ENCODE measurements around the gene MOV10L1. TPM values are rescaled to one million over a fixed set of nuclear protein-coding genes. Genes with fewer than 3 reads are reported as not detected.

The MOV10L1 gene
- total and polyA plus RNA-seq, 2 donors (not counting 3 experiments of a cell fraction or from before 2014, with no cell fraction given), result 27.6 to 37.6 TPM

DNA sequence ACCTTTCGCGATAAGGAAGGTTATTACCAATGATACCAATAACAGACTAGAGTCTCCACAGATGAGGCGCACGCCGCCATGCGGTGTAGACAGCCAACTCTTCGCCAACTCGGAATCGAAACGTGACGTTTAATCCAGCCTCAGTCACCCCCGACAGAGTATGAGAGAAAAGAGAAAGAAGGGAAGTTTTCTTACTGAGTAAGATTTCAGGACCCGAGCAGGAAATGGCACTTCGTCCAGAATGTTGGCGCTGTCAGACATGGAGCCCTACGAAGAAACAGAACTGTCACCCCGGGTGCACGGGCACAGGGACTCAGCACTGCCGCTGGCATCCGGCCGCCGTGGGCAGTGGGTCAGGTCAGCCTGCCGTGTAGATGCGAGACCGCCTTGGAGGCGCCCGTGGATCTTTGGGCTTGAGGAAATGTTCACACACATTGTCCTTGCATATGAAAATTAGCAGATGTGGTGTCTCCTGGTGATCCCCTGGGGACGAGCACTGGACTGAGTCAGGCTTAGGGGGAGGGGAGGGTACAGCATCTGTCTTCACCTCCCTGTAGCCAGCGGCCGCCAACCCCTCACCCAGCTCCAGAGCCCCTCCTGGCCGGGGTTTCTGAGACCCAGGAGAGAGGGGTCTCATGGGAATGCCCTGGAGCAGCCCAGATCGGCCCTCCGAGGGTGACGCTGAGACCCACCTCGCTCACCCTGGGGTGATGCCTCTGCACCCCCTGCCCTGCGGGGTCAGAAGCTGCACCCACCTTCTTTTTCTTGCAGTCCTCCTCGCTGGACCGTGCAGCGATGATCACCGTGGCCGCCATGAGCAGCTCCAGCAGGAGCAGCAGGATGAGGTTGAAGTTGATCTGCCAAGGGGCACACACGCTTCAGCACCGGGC is 12.9 kb upstream of the MOV10L1 start:
- Histone ChIP-seq H3K9me3 (replicated peaks; ENCODE audit: control insufficient read depth, insufficient read depth, low read length) (no peaks in the 10 kb centered on the region), H4K20me1 (replicated peaks; ENCODE audit: control insufficient read depth, extremely low read depth, insufficient read depth, low read length) (no peaks in the 10 kb centered on the region), H3K9me1 (replicated peaks; ENCODE audit: control insufficient read depth, extremely low read depth, insufficient read depth, low read length) (no peaks in the 10 kb centered on the region), H3K9ac (replicated peaks; ENCODE audit: extremely low read depth, insufficient read depth, low read length) (no peak overlapping the region), H3K79me2 (ENCODE audit: control insufficient read depth, insufficient read depth, low read length) (no peaks in the 10 kb centered on the region), H2AFZ (ENCODE audit: low read depth, low read length) (no peak overlapping the region), H3K4me1 (ENCODE audit: control insufficient read depth, extremely low read depth, insufficient read depth, low read length) (no peaks in the 10 kb centered on the region), H3K4me2 (ENCODE audit: insufficient read depth, low read length) (no peak overlapping the region), H3K27me3 (ENCODE audit: control insufficient read depth in 2 of 2, insufficient read depth in 2 of 2, low read length in 2 of 2) (no peaks in the 10 kb centered on the region), H3K4me3 (replicated peaks in 1 of 3; ENCODE audit: insufficient read depth in 1 of 3, low read depth in 1 of 3, low read length in 3 of 3) (no peak overlapping the region), H3K27ac (ENCODE audit: insufficient read depth, low read depth, low read length) (no peak overlapping the region), H3K36me3 (ENCODE audit: control insufficient read depth in 2 of 2, extremely low read depth in 1 of 2, insufficient read depth in 2 of 2, low read length in 2 of 2) (no peaks in the 10 kb centered on the region)
- intact Hi-C loops (cut with micrococcal nuclease) (no loop called here), dilution Hi-C loops (cut with MboI; ENCODE audit: extremely low pct_ligation_motif_present, low sequenced_read_pairs) (no loop called here)
- CTCF ChIA-PET, result no interaction called here
- FAIRE-seq (no peak), DNase-seq (ENCODE audit: low read depth, low spot score) (no peak)
- POLR2A ChIA-PET, result no interaction called here
- BruUV-seq (replicated peaks), result no TSS peak
- no peak for TF ChIP-seq GATA2 (IDR thresholded peaks at IDR 0.05; ENCODE audit: insufficient read depth, insufficient read length, low read depth, low read length)
- TF ChIP-seq JUN (IDR thresholded peaks at IDR 0.05; ENCODE audit: borderline replicate concordance, insufficient read depth, insufficient read length, low read depth), result no peak
- no peak for TF ChIP-seq POLR2A (IDR thresholded peaks at IDR 0.05; ENCODE audit: low read depth, low read length)
- no peak for TF ChIP-seq EZH2 (IDR thresholded peaks at IDR 0.05; ENCODE audit: borderline replicate concordance, low read depth, low read length, severe bottlenecking)

GRCh38 chr22:50078246-50078645 is 11.6 kb upstream of the MOV10L1 start:
- ChIA-PET POLR2A (no interaction called here), CTCF (interaction anchor here (0.6 to 1.4 kb wide), 2 partner anchors 28 kb away, joined by 3 read pairs; no protein-coding TSS in a partner anchor)
- dilution Hi-C loops (cut with MboI; ENCODE audit: extremely low pct_ligation_motif_present, low sequenced_read_pairs) (no loop called here), intact Hi-C loops (cut with micrococcal nuclease) (no loop called here)
- Histone ChIP-seq H2AFZ (ENCODE audit: low read depth, low read length) (no peak overlapping the region), H3K9ac (replicated peaks; ENCODE audit: extremely low read depth, insufficient read depth, low read length) (no peak overlapping the region), H3K9me3 (replicated peaks; ENCODE audit: control insufficient read depth, insufficient read depth, low read length) (no peaks in the 10 kb centered on the region), H3K4me2 (ENCODE audit: insufficient read depth, low read length) (no peak overlapping the region), H3K36me3 (ENCODE audit: control insufficient read depth in 2 of 2, extremely low read depth in 1 of 2, insufficient read depth in 2 of 2, low read length in 2 of 2) (no peaks in the 10 kb centered on the region), H4K20me1 (replicated peaks; ENCODE audit: control insufficient read depth, extremely low read depth, insufficient read depth, low read length) (no peaks in the 10 kb centered on the region), H3K27ac (ENCODE audit: insufficient read depth, low read depth, low read length) (no peak overlapping the region), H3K4me3 (replicated peaks in 1 of 3; ENCODE audit: insufficient read depth in 1 of 3, low read depth in 1 of 3, low read length in 3 of 3) (no peak overlapping the region), H3K9me1 (replicated peaks; ENCODE audit: control insufficient read depth, extremely low read depth, insufficient read depth, low read length) (no peaks in the 10 kb centered on the region), H3K27me3 (ENCODE audit: control insufficient read depth in 2 of 2, insufficient read depth in 2 of 2, low read length in 2 of 2) (no peaks in the 10 kb centered on the region), H3K4me1 (ENCODE audit: control insufficient read depth, extremely low read depth, insufficient read depth, low read length) (no peaks in the 10 kb centered on the region), H3K79me2 (ENCODE audit: control insufficient read depth, insufficient read depth, low read length) (no peaks in the 10 kb centered on the region)
- TF ChIP-seq, protein P1, sequence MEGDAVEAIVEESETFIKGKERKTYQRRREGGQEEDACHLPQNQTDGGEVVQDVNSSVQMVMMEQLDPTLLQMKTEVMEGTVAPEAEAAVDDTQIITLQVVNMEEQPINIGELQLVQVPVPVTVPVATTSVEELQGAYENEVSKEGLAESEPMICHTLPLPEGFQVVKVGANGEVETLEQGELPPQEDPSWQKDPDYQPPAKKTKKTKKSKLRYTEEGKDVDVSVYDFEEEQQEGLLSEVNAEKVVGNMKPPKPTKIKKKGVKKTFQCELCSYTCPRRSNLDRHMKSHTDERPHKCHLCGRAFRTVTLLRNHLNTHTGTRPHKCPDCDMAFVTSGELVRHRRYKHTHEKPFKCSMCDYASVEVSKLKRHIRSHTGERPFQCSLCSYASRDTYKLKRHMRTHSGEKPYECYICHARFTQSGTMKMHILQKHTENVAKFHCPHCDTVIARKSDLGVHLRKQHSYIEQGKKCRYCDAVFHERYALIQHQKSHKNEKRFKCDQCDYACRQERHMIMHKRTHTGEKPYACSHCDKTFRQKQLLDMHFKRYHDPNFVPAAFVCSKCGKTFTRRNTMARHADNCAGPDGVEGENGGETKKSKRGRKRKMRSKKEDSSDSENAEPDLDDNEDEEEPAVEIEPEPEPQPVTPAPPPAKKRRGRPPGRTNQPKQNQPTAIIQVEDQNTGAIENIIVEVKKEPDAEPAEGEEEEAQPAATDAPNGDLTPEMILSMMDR (IDR thresholded peaks at IDR 0.05; ENCODE audit: extremely low read depth in 1 of 2, insufficient read depth in 1 of 2, low read depth in 1 of 2, low read length in 2 of 2), result no peak
- DNase-seq (ENCODE audit: low read depth, low spot score), result no peak
- no peak for FAIRE-seq
- BruUV-seq (replicated peaks), result no TSS peak

All from endothelial cell of umbilical vein (primary cell).